Stimulated activated CD4-positive, alpha-beta T cell treated with anti-CD3 and anti-CD28 coated beads, TNF-alpha, amount 100 ng/mL, for 4 hours (primary cell): Measurements from ENCODE around the gene GRID1.
"Not testable (repeated sequence)": the region's sequence is repeated elsewhere in the genome, so short reads cannot be mapped to it uniquely, and the experiment has no call there.

Experiments
- DNase-seq, 3 experiments: peaks; one replicate each; pipeline ENCODE4 v3.0.0-alpha.2; 2020; ENCODE audit warnings: low read depth in 3 of 3

GRID1 gene

GRCh38 chr10:86083664-86084175 lies 282.9 kb downstream of the GRID1 start:
- no peak for DNase-seq

GRCh38 chr10:86083206-86083605 lies 283.4 kb downstream of the GRID1 start:
- DNase-seq = no peak

- DNase-seq = no peak
Measured at GRCh38 chr10:86082556-86082955, 284.0 kb downstream of the GRID1 start.

- DNase-seq = no peak
Measured at GRCh38 chr10:86079088-86079487, 287.5 kb downstream of the GRID1 start.

- DNase-seq = no peak
Measured at GRCh38 chr10:86078639-86079035, 288.0 kb downstream of the GRID1 start.

- DNase-seq = no peak
Measured at GRCh38 chr10:86077871-86078638, 288.5 kb downstream of the GRID1 start.

- no peak for DNase-seq
Measured at GRCh38 chr10:86077271-86077670, 289.3 kb downstream of the GRID1 start.

GRCh38 chr10:86076497-86076896 lies 290.1 kb downstream of the GRID1 start:
- not testable (repeated sequence) for DNase-seq

- no peak for DNase-seq
Measured at GRCh38 chr10:86075512-86075911, 291.1 kb downstream of the GRID1 start.

- DNase-seq = no peak
Measured at GRCh38 chr10:86074294-86074693, 292.3 kb downstream of the GRID1 start.

GRCh38 chr10:86073199-86073977 lies 293.2 kb downstream of the GRID1 start:
- no peak for DNase-seq

GRCh38 chr10:86072413-86072812 lies 294.2 kb downstream of the GRID1 start:
- no peak for DNase-seq

- no peak for DNase-seq
Measured at GRCh38 chr10:86071758-86072157, 294.8 kb downstream of the GRID1 start.

- DNase-seq = no peak
Measured at GRCh38 chr10:86071145-86071544, 295.4 kb downstream of the GRID1 start.

- DNase-seq = no peak
Measured at GRCh38 chr10:86070278-86070677, 296.3 kb downstream of the GRID1 start.

- DNase-seq = no peak
Measured at GRCh38 chr10:86068231-86069054, 298.2 kb downstream of the GRID1 start.

- no peak for DNase-seq
Measured at GRCh38 chr10:86067436-86068050, 299.1 kb downstream of the GRID1 start.

GRCh38 chr10:86066696-86067095 lies 299.9 kb downstream of the GRID1 start:
- DNase-seq = no peak

GRCh38 chr10:86065711-86066251 lies 300.8 kb downstream of the GRID1 start:
- no peak for DNase-seq

GRCh38 chr10:86064931-86065662 lies 301.5 kb downstream of the GRID1 start:
- DNase-seq = no peak

- no peak for DNase-seq
Measured at GRCh38 chr10:86064219-86064618, 302.4 kb downstream of the GRID1 start.
